HS-5 (cell line): ENCODE results near the gene ZNF554.
"Not testable (repeated sequence)": the region's sequence is repeated elsewhere in the genome, so short reads cannot be mapped to it uniquely, and the experiment has no call there.

ENCODE experiments used
- DNase-seq: peaks from one replicate; pipeline ENCODE4 v3.0.0-alpha.2; 2012; ENCODE audit warnings: low read depth

Gene ZNF554

GRCh38 chr19:2807379-2808128, 12.1 kb upstream of the ZNF554 start:
- DNase-seq = no peak

- no peak for DNase-seq
These were observed 11.3 kb upstream of the ZNF554 start for GRCh38 chr19:2808129-2808941.

- no peak for DNase-seq
These were observed 10.1 kb upstream of the ZNF554 start for GRCh38 chr19:2809387-2810140.

GRCh38 chr19:2810141-2811091, 9.3 kb upstream of the ZNF554 start:
- no peak for DNase-seq

- no peak for DNase-seq
These were observed 8.4 kb upstream of the ZNF554 start for GRCh38 chr19:2811221-2811722.

- DNase-seq = no peak
These were observed 7.8 kb upstream of the ZNF554 start for GRCh38 chr19:2811735-2812413.

GRCh38 chr19:2812414-2813234, 7.0 kb upstream of the ZNF554 start:
- DNase-seq = no peak

GRCh38 chr19:2813235-2814160, 6.2 kb upstream of the ZNF554 start:
- no peak for DNase-seq

GRCh38 chr19:2814426-2814825, 5.2 kb upstream of the ZNF554 start:
- no peak for DNase-seq

- no peak for DNase-seq
These were observed 4.5 kb upstream of the ZNF554 start for GRCh38 chr19:2815191-2815614.

- no peak for DNase-seq
These were observed 3.7 kb upstream of the ZNF554 start for GRCh38 chr19:2815923-2816322.

- no peak for DNase-seq
These were observed 3.0 kb upstream of the ZNF554 start for GRCh38 chr19:2816641-2817040.

- DNase-seq = not testable (repeated sequence)
These were observed 2.3 kb upstream of the ZNF554 start for GRCh38 chr19:2817237-2817829.

GRCh38 chr19:2820112-2820702, 539 bp downstream of the ZNF554 start:
- DNase-seq = no peak

- no peak for DNase-seq
These were observed 3.2 kb downstream of the ZNF554 start for GRCh38 chr19:2822846-2823245.

- no peak for DNase-seq
These were observed 4.0 kb downstream of the ZNF554 start for GRCh38 chr19:2823646-2824045.

- DNase-seq = no peak
These were observed 4.5 kb downstream of the ZNF554 start for GRCh38 chr19:2824129-2824528.

GRCh38 chr19:2827022-2827421, 7.4 kb downstream of the ZNF554 start:
- no peak for DNase-seq
